Heart left ventricle (tissue), 16 donors: Measurements from ENCODE around the gene DOCK9. TPM values are rescaled to one million over a fixed set of nuclear protein-coding genes. Genes with fewer than 3 reads are reported as not detected.
"Not testable (repeated sequence)": the region's sequence is repeated elsewhere in the genome, so short reads cannot be mapped to it uniquely, and the experiment has no call there.

Source experiments
- ATAC-seq, 4 donors: fragments of 200-7000 bp; cut with Tn5 transposase; one replicate each; pipeline ENCODE4 v1.9.1; 2020 to 2022; ENCODE audit warnings: moderate library complexity in 4 of 4, mild to moderate bottlenecking in 3 of 4, moderate number of reproducible peaks in 1 of 4
- DNase-seq, 5 donors: peaks; one replicate each; pipeline ENCODE4 v3.0.0-alpha.2; 2020
- H3K27ac ChIP-seq, 12 donors: fragments of 200-600 bp; sonication (generic) in 4 of 12; one replicate each; pipeline versions ENCODE4 v1.5.0 to v1.8.0; 2016 to 2022; ENCODE audit warnings: mild to moderate bottlenecking in 2 of 12
- H3K27me3 ChIP-seq, 9 donors: fragments of 200-600 bp; sonication (generic) in 2 of 9; one replicate each; pipeline versions ENCODE4 v1.5.1 to v1.8.0; 2016 to 2022; ENCODE audit warnings: mild to moderate bottlenecking in 3 of 9
- H3K36me3 ChIP-seq, 9 donors: fragments of 200-600 bp; sonication (generic) in 2 of 9; one replicate each; pipeline versions ENCODE4 v1.5.0 to v1.8.0; 2018 to 2022; ENCODE audit warnings: mild to moderate bottlenecking in 2 of 9
- H3K4me1 ChIP-seq, 12 donors: fragments of 200-600 bp; sonication (generic) in 4 of 12; one replicate each; pipeline versions ENCODE4 v1.5.0 to v1.8.0; 2016 to 2022; ENCODE audit warnings: mild to moderate bottlenecking in 3 of 12
- H3K4me3 ChIP-seq, 12 donors: fragments of 200-600 bp; sonication (generic) in 4 of 12; one replicate each; pipeline versions ENCODE4 v1.5.0 to v1.8.0; 2017 to 2022; ENCODE audit warnings: mild to moderate bottlenecking in 9 of 12, moderate library complexity in 4 of 12
- H3K9me3 ChIP-seq, 12 donors: fragments of 200-600 bp; sonication (generic) in 4 of 12; one replicate each; pipeline versions ENCODE4 v1.5.0 to v1.8.0; 2016 to 2022; ENCODE audit warnings: mild to moderate bottlenecking in 1 of 12
- CTCF ChIP-seq, 12 donors: fragments of 200-600 bp; sonication (generic) in 4 of 12; IDR thresholded peaks; one replicate each; pipeline versions ENCODE4 v1.5.0 to v1.8.0; 2018 to 2022; ENCODE audit warnings: antibody characterized with exemption in 12 of 12, mild to moderate bottlenecking in 5 of 12
- POLR2A ChIP-seq, 2 donors: fragments of 450-650 bp; IDR thresholded peaks; one replicate each; pipeline ENCODE4 v1.6.1; 2017; ENCODE audit warnings: antibody characterized with exemption in 2 of 2, mild to moderate bottlenecking in 2 of 2, moderate library complexity in 2 of 2
- WGBS, 4 donors: extraction: QIAGEN DNeasy Blood & Tissue Kit in 2 of 4; methylation state at CpG; one replicate each; pipeline versions ENCODE4 v1.1.5 to v1.1.7; 2013 to 2018; 5-methylcytosine and 5-hydroxymethylcytosine counted together
- intact Hi-C, 10 donors: fragments of 100-400 bp; cut with DNase I; formaldehyde crosslinking; loops; one replicate each; pipeline versions ENCODE4 v1.11.1 to v1.14.2; 2022
- polyA plus RNA-seq, 2 donors: library from polyadenylated mRNA; stranded (reverse); fragments of 200-250 nt; gene quantifications; one replicate each; pipeline ENCODE4 v1.2.3, GENCODE V29; 2013
- total RNA-seq, 9 donors: library from RNA; depleted of rRNA in 2 of 9; stranded (reverse); fragments of >200 nt in 2 of 9; fragmentation: NEBNext Ultra II Directional in 3 of 9; extraction: Animal tissue kit (Norgen Biotek cat#: 25700) in 3 of 9; gene quantifications; one replicate each; pipeline versions ENCODE4 v1.1.0 to v1.2.4, GENCODE V29; 2016 to 2023
- donor health status: ischemic (EF 13 %, LVEDD 7.1; RV severe dilation, severe dysfunction).
- donor health status: healthy with polysubstance abuse.
- donor health status: DM: no; HTN: yes; CAD: no.
- donor health status: DM: no; HTN: no; CAD: no.
- donor health status: ischemic (EF 25% LVEDD 6.9; RV normal size, moderate dysfunction).
- donor health status: ischemic (EF 25% LVEDD 5.7; RV mildly dilated, moderate dysfunction).
- donor health status: healthy.
- donor health status: DM: yes; HTN: yes; CAD: no.
- donor health status: ischemic (EF 35%, LVEDD 5.7; RV mildly dilated, moderate dysfunction).
- donor health status: nonischemic (EF 11% LVEDD 7.7; RV severe dilation, severe dysfunction).
- donor health status: DM: yes; HTN: yes; CAD: no.
- donor health status: PGD.
- donor health status: ischemic (EF 29% LVEDD 5.4; RV normal size, mild dysfunction).
- donor health status: nonischemic (EF 23%, LVEDD 6.1; RV moderate dilation, normal function).

DOCK9 gene
- total and polyA plus RNA-seq, 11 donors, result 21.4 to 128 (median 45.2) TPM

- 82 to 91% (median 84%) methylated on average over 9 of the region's 9 CpGs for WGBS, 4 donors
- intact Hi-C loops, result no loop called here
- H3K36me3 ChIP-seq, result no peaks in the 10 kb centered on the region
- H3K9me3 ChIP-seq, result peaks cover 0 to 12% (median 0%) of the 10 kb centered on the region in 12 donors
- DNase-seq, result no peak
- no peak for ATAC-seq
- H3K27me3 ChIP-seq, result peaks cover 15 to 43% (median 35%) of the 10 kb centered on the region in 9 donors
- H3K4me3 ChIP-seq, result no peak overlapping the region
- peaks cover 3 to 15% (median 9%) of the 10 kb centered on the region in 12 donors for H3K4me1 ChIP-seq
- TF ChIP-seq POLR2A (IDR thresholded peaks at IDR 0.05) (no peak), CTCF (IDR thresholded peaks at IDR 0.05) (no peak)
- no peak overlapping the region for H3K27ac ChIP-seq
These were observed 222.1 kb downstream of the DOCK9 start for GRCh38 chr13:98755729-98756128.

GRCh38 chr13:98755116-98755515 is 222.7 kb downstream of the DOCK9 start:
- H3K27me3 ChIP-seq, result peaks cover 15 to 49% (median 37%) of the 10 kb centered on the region in 9 donors
- H3K27ac ChIP-seq, result no peak overlapping the region
- H3K4me3 ChIP-seq, result no peak overlapping the region
- no peak for DNase-seq
- TF ChIP-seq POLR2A (IDR thresholded peaks at IDR 0.05) (no peak), CTCF (IDR thresholded peaks at IDR 0.05) (no peak)
- 70 to 89% (median 77%) methylated on average over 2 of the region's 2 CpGs for WGBS, 4 donors
- H3K4me1 ChIP-seq, result peaks cover 3 to 15% (median 9%) of the 10 kb centered on the region in 12 donors
- intact Hi-C loops, result no loop called here
- no peak for ATAC-seq
- H3K9me3 ChIP-seq, result peaks cover 0 to 12% (median 0%) of the 10 kb centered on the region in 12 donors
- no peaks in the 10 kb centered on the region for H3K36me3 ChIP-seq

- H3K4me3 ChIP-seq, H3K27ac ChIP-seq, H3K36me3 ChIP-seq, DNase-seq, ATAC-seq, intact Hi-C loops: not testable (repeated sequence)
- WGBS, 4 donors, result 93 to 95% (median 95%) methylated on average over 4 of the region's 4 CpGs
- H3K4me1 ChIP-seq, result peaks cover 3 to 15% (median 9%) of the 10 kb centered on the region in 12 donors
- peaks cover 15 to 52% (median 37%) of the 10 kb centered on the region in 9 donors for H3K27me3 ChIP-seq
- peaks cover 0 to 12% (median 0%) of the 10 kb centered on the region in 12 donors for H3K9me3 ChIP-seq
These were observed 223.4 kb downstream of the DOCK9 start for GRCh38 chr13:98754468-98754867.

GRCh38 chr13:98752467-98753290 is 225.2 kb downstream of the DOCK9 start, which contains the start of gene SLC15A1:
SLC15A1 (minus strand) TSS chr13:98752672; CDS start chr13:98752598, 74 bp downstream.
- Histone ChIP-seq H3K4me3 (peak within 1 kb of the TSS; percentile 22 to 46 (median 39)), H3K27ac (no peak within 1 kb of the TSS), H3K4me1 (peaks cover 3 to 15% (median 9%) of the 10 kb centered on the region in 12 donors), H3K36me3 (no peaks in the 10 kb centered on the region), H3K27me3 (peaks cover 15 to 52% (median 37%) of the 10 kb centered on the region in 9 donors), H3K9me3 (peaks cover 0 to 12% (median 0%) of the 10 kb centered on the region in 12 donors)
- intact Hi-C loops, result no loop called here
- ATAC-seq (peak in 1 of 4 donors; percentile 34), DNase-seq (no peak)
- 8 to 16% (median 10%) methylated on average over 25 to 59 of the region's 59 CpGs for WGBS, 4 donors
- no peak for TF ChIP-seq CTCF (IDR thresholded peaks at IDR 0.05)
